Right ventricle myocardium superior (tissue), 1 donor: Measurements from ENCODE around the gene PSMG3. TPM values are rescaled to one million over a fixed set of nuclear protein-coding genes. Genes with fewer than 3 reads are reported as not detected.
A peak's percentile ranks its signal among the peaks of the same experiment; 100 is the strongest.

Source experiments
- ATAC-seq: fragments of 200-7000 bp; cut with Tn5 transposase; one replicate; pipeline ENCODE4 v1.9.1; 2020; ENCODE audit warnings: mild to moderate bottlenecking; ENCODE audit not compliant: poor library complexity
- DNase-seq: peaks from one replicate; pipeline ENCODE4 v3.0.0-alpha.2; 2020
- intact Hi-C: fragments of 100-400 bp; cut with DNase I; formaldehyde crosslinking; loops from one replicate; pipeline ENCODE4 v1.11.2; 2022
- total RNA-seq: library from RNA; stranded (reverse); fragmentation: NEBNext Ultra II Directional; extraction: Animal tissue kit (Norgen Biotek cat#: 25700); gene quantifications from one replicate; pipeline ENCODE4 v1.2.1, GENCODE V29; 2021
- donor health status: DM: no; HTN: yes; CAD: no; lungs with severe emphysema.

Gene PSMG3
- total RNA-seq, 1 donor from 2014 or later: 12.1 TPM

GRCh38 chr7:1553512-1554210, 16.2 kb downstream of the PSMG3 start:
- ATAC-seq: no peak
- no peak for DNase-seq
- intact Hi-C loops: no loop called here

GRCh38 chr7:1552200-1552599, 17.6 kb downstream of the PSMG3 start:
- no peak for ATAC-seq
- intact Hi-C loops: no loop called here
- no peak for DNase-seq

GRCh38 chr7:1550846-1551155, 19.0 kb downstream of the PSMG3 start:
- no peak for DNase-seq
- no peak for ATAC-seq
- intact Hi-C loops: no loop called here

- intact Hi-C loops: no loop called here
- ATAC-seq (no peak), DNase-seq (no peak)
Observed at GRCh38 chr7:1550005-1550845, 19.6 kb downstream of the PSMG3 start.

GRCh38 chr7:1549357-1550004, 20.4 kb downstream of the PSMG3 start:
- ATAC-seq (no peak), DNase-seq (no peak)
- intact Hi-C loops: no loop called here

GRCh38 chr7:1548944-1549343, 20.9 kb downstream of the PSMG3 start:
- no peak for DNase-seq
- no peak for ATAC-seq
- intact Hi-C loops: no loop called here

GRCh38 chr7:1548438-1548831, 21.4 kb downstream of the PSMG3 start:
- ATAC-seq (no peak), DNase-seq (no peak)
- intact Hi-C loops: no loop called here

- intact Hi-C loops: no loop called here
- no peak for DNase-seq
- ATAC-seq: no peak
Observed at GRCh38 chr7:1547777-1548437, 21.9 kb downstream of the PSMG3 start.

- DNase-seq: no peak
- intact Hi-C loops: no loop called here
- no peak for ATAC-seq
Observed at GRCh38 chr7:1546909-1547776, 22.7 kb downstream of the PSMG3 start.

GRCh38 chr7:1546274-1546908, 23.4 kb downstream of the PSMG3 start:
- intact Hi-C loops: no loop called here
- no peak for ATAC-seq

GRCh38 chr7:1545417-1546246, 24.2 kb downstream of the PSMG3 start:
- intact Hi-C loops: no loop called here
- DNase-seq: no peak
- ATAC-seq: no peak

More at GRCh38 chr7:1546274-1546908, 23.4 kb downstream of the PSMG3 start:
- no peak for DNase-seq

GRCh38 chr7:1544896-1545416, 24.9 kb downstream of the PSMG3 start:
- intact Hi-C loops: no loop called here
- DNase-seq (no peak), ATAC-seq (no peak)

- intact Hi-C loops: no loop called here
- ATAC-seq: no peak
- no peak for DNase-seq
Observed at GRCh38 chr7:1544178-1544895, 25.5 kb downstream of the PSMG3 start.

GRCh38 chr7:1543826-1544177, 26.0 kb downstream of the PSMG3 start:
- DNase-seq (no peak), ATAC-seq (no peak)
- intact Hi-C loops: no loop called here

- DNase-seq (peak; percentile 48), ATAC-seq (no peak)
- intact Hi-C loops: no loop called here
Observed at GRCh38 chr7:1542841-1543747, 26.7 kb downstream of the PSMG3 start.
